Stimulated activated naive CD8-positive, alpha-beta T cell treated with anti-CD3 and anti-CD28 coated beads, Interleukin-15, Interleukin-2, amounts not matched to agents 100 ng/mL and 50 ng/mL, for 24 hours (primary cell): Measurements from ENCODE around the gene AMOTL1.

ENCODE experiments used
- H3K27ac Mint-ChIP-seq: one replicate; pipeline ENCODE4 v1.8.0; 2021; ENCODE audit warnings: mild to moderate bottlenecking, mixed read lengths
- H3K27me3 Mint-ChIP-seq: one replicate; pipeline ENCODE4 v1.8.0; 2021; ENCODE audit warnings: mixed read lengths
- H3K36me3 Mint-ChIP-seq: one replicate; pipeline ENCODE4 v1.8.0; 2021; ENCODE audit warnings: low read depth, mixed read lengths
- H3K4me1 Mint-ChIP-seq: one replicate; pipeline ENCODE4 v1.8.0; 2021; ENCODE audit warnings: low read depth, mixed read lengths
- H3K4me3 Mint-ChIP-seq: one replicate; pipeline ENCODE4 v1.8.0; 2021; ENCODE audit warnings: mild to moderate bottlenecking, mixed read lengths
- H3K9me3 Mint-ChIP-seq: one replicate; pipeline ENCODE4 v1.8.0; 2021; ENCODE audit warnings: mixed read lengths

The AMOTL1 gene

DNA sequence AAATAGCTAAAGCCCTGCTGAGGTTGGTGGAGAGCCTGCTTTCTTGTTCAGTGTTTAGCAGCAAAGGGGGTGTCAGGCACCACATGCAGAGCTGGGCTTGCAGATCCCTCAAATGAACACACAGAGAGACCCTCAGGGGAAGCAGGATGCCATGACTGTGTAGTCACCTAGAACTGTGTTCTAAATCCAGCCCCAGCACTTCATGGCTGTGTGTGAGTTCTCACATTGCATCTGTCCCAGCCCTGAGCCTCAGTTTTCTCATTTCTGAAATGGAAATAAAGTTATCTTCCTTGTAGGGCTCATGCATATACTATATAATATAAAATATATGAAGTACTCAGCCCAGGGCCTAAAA, 158.1 kb downstream of the AMOTL1 start:
- Mint-ChIP-seq H3K27ac (no peak overlapping the region), H3K4me3 (no peak overlapping the region)

More for the DNA sequence above, 158.1 kb downstream of the AMOTL1 start:
- no peaks in the 10 kb centered on the region for H3K27me3 Mint-ChIP-seq
- peaks cover 18% of the 10 kb centered on the region for H3K9me3 Mint-ChIP-seq
- H3K4me1 Mint-ChIP-seq: peaks cover 37% of the 10 kb centered on the region
- peaks cover 12% of the 10 kb centered on the region for H3K36me3 Mint-ChIP-seq
